Measurements from ENCODE around the gene AIFM1. TPM values are rescaled to one million over a fixed set of nuclear protein-coding genes. Genes with fewer than 3 reads are reported as not detected.

Gene AIFM1
- total RNA-seq, 2 experiments from 2014 or later, result 48.8 to 61.7 TPM

- ATAC-seq (no peak), DNase-seq (no peak)
- Mint-ChIP-seq H3K9me3 (ENCODE audit: low read depth) (no peaks in the 10 kb centered on the region), H3K27ac (no peak overlapping the region), H3K4me3 (no peak overlapping the region), H3K4me1 (peaks cover 54% of the 10 kb centered on the region), H3K27me3 (no peaks in the 10 kb centered on the region), H3K36me3 (ENCODE audit: low read depth) (peaks cover 14% of the 10 kb centered on the region)
- intact Hi-C loops (cut with DNase I, micrococcal nuclease), result loop anchor here (1.0 to 10.0 kb wide), 4 partner anchors 91 to 264 kb away; partner anchors contain the start of genes RAB33A (in 1 of the 2) and ZNF280C (in 1 of the 2)
- ChIA-PET POLR2A (interaction anchor here (1.1 kb wide), 1 partner anchor 85 kb away, joined by 4 read pairs; the partner anchor contains the start of gene AIFM1), CTCF (interaction anchor here (0.5 to 4.1 kb wide), 14 partner anchors 14 to 194 kb away, joined by 3 to 67 read pairs (median 3); no protein-coding TSS in a partner anchor)
Observed at GRCh38 chrX:130080791-130081367, 84.8 kb downstream of the AIFM1 start.

DNA sequence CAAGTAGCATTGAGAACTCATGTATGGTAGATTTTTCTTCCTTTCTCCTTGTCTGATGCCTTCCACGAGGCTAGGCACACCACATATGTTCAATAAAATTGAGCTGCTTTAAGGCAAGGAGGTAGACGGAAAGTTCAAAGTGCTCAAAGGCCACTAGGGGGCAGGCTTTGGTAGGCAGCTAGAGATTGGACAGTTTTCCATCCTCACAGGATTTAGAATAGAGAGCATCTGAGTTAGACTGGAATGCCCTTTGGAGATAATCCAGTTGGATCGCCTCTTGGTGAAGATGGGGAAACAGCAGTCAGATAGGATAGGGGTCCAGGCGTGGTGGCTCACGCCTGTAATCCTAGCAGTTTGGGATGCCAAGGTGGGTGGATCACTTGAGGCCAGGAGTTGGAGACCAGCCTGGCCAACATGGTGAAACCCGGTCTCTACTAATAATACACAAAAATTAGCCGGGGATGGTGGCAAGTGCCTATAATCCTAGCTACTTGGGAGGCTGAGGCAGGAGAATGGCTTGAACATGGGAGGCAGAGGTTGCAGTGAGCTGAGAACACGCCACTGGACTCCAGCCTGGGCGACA is 85.7 kb downstream of the AIFM1 start:
- ChIA-PET CTCF (interaction anchor here (0.6 to 4.1 kb wide), 33 partner anchors 9 to 466 kb away, joined by 3 to 67 read pairs (median 4); partner anchors contain the start of gene UTP14A), POLR2A (no interaction called here)
- peaks cover 15% of the 10 kb centered on the region for H3K36me3 Mint-ChIP-seq (ENCODE audit: low read depth)
- ATAC-seq, result no peak
- H3K4me1 Mint-ChIP-seq, result peaks cover 45% of the 10 kb centered on the region
- H3K4me3 Mint-ChIP-seq, result no peak overlapping the region
- H3K9me3 Mint-ChIP-seq (ENCODE audit: low read depth), result no peaks in the 10 kb centered on the region
- peak; percentile 72 for DNase-seq
- H3K27ac Mint-ChIP-seq, result peak overlapping the region; percentile 26
- intact Hi-C loops (cut with DNase I, micrococcal nuclease), result loop anchor here (1.0 to 10.0 kb wide), 4 partner anchors 92 to 265 kb away; partner anchors contain the start of genes RAB33A (in 1 of the 2) and ZNF280C (in 1 of the 2)
- no peaks in the 10 kb centered on the region for H3K27me3 Mint-ChIP-seq

Other genes with a start within 250 kb of the AIFM1 start
- 1 to 10 TPM; 8.3 to 8.5 TPM for gene BCORL1, start 183.2 kb downstream of the AIFM1 start, total RNA-seq
- 10 to 100 TPM; 23.9 to 27.5 TPM for gene ELF4, start 55.3 kb downstream of the AIFM1 start, total RNA-seq
- 10 to 100 TPM; 24.0 to 24.7 TPM for gene RAB33A, start 6.1 kb upstream of the AIFM1 start, total RNA-seq
- 1 to 10 TPM; 5.9 to 8.6 TPM for gene ZNF280C, start 103.1 kb upstream of the AIFM1 start, total RNA-seq
- 10 to 100 TPM in 1 of 2 experiments, 1 to 10 TPM in 1; 9.6 to 11.0 TPM for gene SLC25A14, start 174.1 kb upstream of the AIFM1 start, total RNA-seq
- gene GPR119, start 219.8 kb upstream of the AIFM1 start, total RNA-seq, result not detected
- 10 to 100 TPM; 25.4 to 26.8 TPM for gene RBMX2, start 236.1 kb upstream of the AIFM1 start, total RNA-seq

All from activated CD4-positive, alpha-beta T cell treated with anti-CD3 and anti-CD28 coated beads for 36 hours (primary cell).